CD8-positive, alpha-beta memory T cell (primary cell): Measurements from ENCODE around the gene KIZ. TPM values are rescaled to one million over a fixed set of nuclear protein-coding genes. Genes with fewer than 3 reads are reported as not detected.

Experiments
- CTCF ChIA-PET: fragments of 350-600 bp; sonication (Branson Sonifier 250); formaldehyde crosslinking; loops from one replicate; lab custom pipeline; 2021; ENCODE audit warnings: antibody characterized with exemption; lab: Charles Lee
- POLR2A ChIA-PET: fragments of 350-600 bp; sonication (Branson Sonifier 250); formaldehyde crosslinking; loops from one replicate; lab custom pipeline; 2021; ENCODE audit warnings: antibody characterized with exemption; lab: Charles Lee
- DNase-seq, 5 donors: peaks; one replicate each; pipeline versions ENCODE4 v3.0.0 to v3.0.0-alpha.2; 2020 to 2022; ENCODE audit warnings: mixed read lengths in 1 of 5
- H3K27ac ChIP-seq: one replicate; pipeline ENCODE4 v1.7.0; 2013; ENCODE audit warnings: low read depth, mild to moderate bottlenecking, low read length, moderate library complexity
- H3K27me3 ChIP-seq: 2 replicates; pipeline ENCODE4 v1.7.0; 2013; ENCODE audit warnings: low read length, mild to moderate bottlenecking; ENCODE audit not compliant: insufficient read depth, poor library complexity, severe bottlenecking
- H3K36me3 ChIP-seq: 2 replicates; pipeline ENCODE4 v1.7.0; 2013; ENCODE audit warnings: mild to moderate bottlenecking, low read length, moderate library complexity; ENCODE audit not compliant: insufficient read depth
- H3K4me1 ChIP-seq: 2 replicates; pipeline ENCODE4 v1.7.0; 2013; ENCODE audit warnings: mild to moderate bottlenecking, low read length, moderate library complexity; ENCODE audit not compliant: insufficient read depth
- H3K4me3 ChIP-seq: 2 replicates; pipeline ENCODE4 v1.7.0; 2013; ENCODE audit warnings: mild to moderate bottlenecking, low read length
- H3K9me3 ChIP-seq: 2 replicates; pipeline ENCODE4 v1.7.0; 2013; ENCODE audit warnings: mild to moderate bottlenecking, low read length
- H3K27ac Mint-ChIP-seq, 8 donors: one replicate each; pipeline ENCODE4 v1.8.0; 2020 to 2021; ENCODE audit warnings: mixed read lengths in 8 of 8, mild to moderate bottlenecking in 6 of 8, inconsistent platforms in 3 of 8, moderate library complexity in 3 of 8
- H3K27me3 Mint-ChIP-seq, 2 donors: one replicate each; pipeline ENCODE4 v1.8.0; 2020 to 2021; ENCODE audit warnings: mixed read lengths in 2 of 2, mild to moderate bottlenecking in 1 of 2, moderate library complexity in 1 of 2
- H3K36me3 Mint-ChIP-seq, 3 donors: one replicate each; pipeline ENCODE4 v1.8.0; 2020 to 2021; ENCODE audit warnings: mixed read lengths in 3 of 3, inconsistent platforms in 1 of 3, mild to moderate bottlenecking in 1 of 3
- H3K4me1 Mint-ChIP-seq, 3 donors: one replicate each; pipeline ENCODE4 v1.8.0; 2020 to 2021; ENCODE audit warnings: mixed read lengths in 3 of 3, inconsistent platforms in 1 of 3, mild to moderate bottlenecking in 1 of 3
- H3K4me3 Mint-ChIP-seq, 7 donors: one replicate each; pipeline ENCODE4 v1.8.0; 2020 to 2021; ENCODE audit warnings: mixed read lengths in 7 of 7, mild to moderate bottlenecking in 6 of 7, moderate library complexity in 4 of 7, inconsistent platforms in 2 of 7
- H3K9me3 Mint-ChIP-seq, 5 donors: one replicate each; pipeline ENCODE4 v1.8.0; 2020 to 2022; ENCODE audit warnings: mixed read lengths in 5 of 5, mild to moderate bottlenecking in 3 of 5, moderate library complexity in 2 of 5, inconsistent platforms in 1 of 5
- polyA plus RNA-seq: library from polyadenylated mRNA; unstranded; fragments of 300-500 nt; fragmentation: Illumina TruSeq; gene quantifications from one replicate; pipeline ENCODE4 v1.2.3, GENCODE V29; 2021
- total RNA-seq, 2 experiments: library from RNA; stranded (reverse); gene quantifications; one replicate each; pipeline ENCODE4 v1.2.3, GENCODE V29; 2021

The KIZ gene
- total and polyA plus RNA-seq, 3 experiments from 2014 or later = 9.7 to 20.5 (median 13.3) TPM

GRCh38 chr20:21133917-21134622 is 8.2 kb downstream of the KIZ start:
- no peak overlapping the region for H3K27ac ChIP-seq
- no peak for DNase-seq
- peaks cover 0 to 2% of the 10 kb centered on the region in 2 donors for H3K27me3 Mint-ChIP-seq
- H3K36me3 ChIP-seq = peaks cover 11% of the 10 kb centered on the region
- H3K4me1 ChIP-seq = no peaks in the 10 kb centered on the region
- no peaks in the 10 kb centered on the region for H3K9me3 Mint-ChIP-seq
- peaks cover 9 to 73% (median 27%) of the 10 kb centered on the region in 3 donors for H3K36me3 Mint-ChIP-seq
- H3K4me3 ChIP-seq = no peak overlapping the region
- peak overlapping the region in 1 of 8 donors; percentile 69 for H3K27ac Mint-ChIP-seq
- ChIA-PET CTCF (no interaction called here), POLR2A (no interaction called here)
- no peak overlapping the region for H3K4me3 Mint-ChIP-seq
- H3K27me3 ChIP-seq = no peaks in the 10 kb centered on the region
- H3K9me3 ChIP-seq = no peaks in the 10 kb centered on the region
- peaks cover 2 to 13% (median 7%) of the 10 kb centered on the region in 3 donors for H3K4me1 Mint-ChIP-seq

- no peak overlapping the region for H3K27ac Mint-ChIP-seq
- CTCF ChIA-PET = no interaction called here
- POLR2A ChIA-PET = no interaction called here
- H3K27ac ChIP-seq = no peak overlapping the region
- no peak overlapping the region for H3K4me3 ChIP-seq
- H3K27me3 Mint-ChIP-seq = peaks cover 0 to 2% of the 10 kb centered on the region in 2 donors
- no peaks in the 10 kb centered on the region for H3K4me1 ChIP-seq
- DNase-seq = no peak
- H3K36me3 ChIP-seq = peaks cover 11% of the 10 kb centered on the region
- H3K4me3 Mint-ChIP-seq = no peak overlapping the region
- peaks cover 0 to 9% (median 2%) of the 10 kb centered on the region in 3 donors for H3K4me1 Mint-ChIP-seq
- peaks cover 9 to 80% (median 32%) of the 10 kb centered on the region in 3 donors for H3K36me3 Mint-ChIP-seq
- no peaks in the 10 kb centered on the region for H3K27me3 ChIP-seq
- no peaks in the 10 kb centered on the region for H3K9me3 ChIP-seq
- no peaks in the 10 kb centered on the region for H3K9me3 Mint-ChIP-seq
Measured at GRCh38 chr20:21134883-21135493, 9.1 kb downstream of the KIZ start.

- H3K4me1 ChIP-seq = no peaks in the 10 kb centered on the region
- H3K27me3 Mint-ChIP-seq = peaks cover 0 to 2% of the 10 kb centered on the region in 2 donors
- H3K4me3 ChIP-seq = no peak overlapping the region
- no peaks in the 10 kb centered on the region for H3K9me3 ChIP-seq
- no peaks in the 10 kb centered on the region for H3K27me3 ChIP-seq
- H3K4me3 Mint-ChIP-seq = no peak overlapping the region
- DNase-seq = no peak
- H3K36me3 Mint-ChIP-seq = peaks cover 9 to 80% (median 32%) of the 10 kb centered on the region in 3 donors
- ChIA-PET CTCF (no interaction called here), POLR2A (no interaction called here)
- H3K27ac ChIP-seq = no peak overlapping the region
- no peaks in the 10 kb centered on the region for H3K9me3 Mint-ChIP-seq
- peaks cover 0 to 6% (median 0%) of the 10 kb centered on the region in 3 donors for H3K4me1 Mint-ChIP-seq
- H3K27ac Mint-ChIP-seq = no peak overlapping the region
- H3K36me3 ChIP-seq = peaks cover 11% of the 10 kb centered on the region
Measured at GRCh38 chr20:21136015-21136732, 10.3 kb downstream of the KIZ start.

- no peak overlapping the region for H3K27ac Mint-ChIP-seq
- POLR2A ChIA-PET = no interaction called here
- H3K9me3 ChIP-seq = no peaks in the 10 kb centered on the region
Measured at GRCh38 chr20:21137078-21137477, 11.2 kb downstream of the KIZ start.

GRCh38 chr20:21139881-21140566 is 14.1 kb downstream of the KIZ start:
- Mint-ChIP-seq H3K27ac (no peak overlapping the region), H3K27me3 (peaks cover 0 to 2% of the 10 kb centered on the region in 2 donors), H3K4me1 (no peaks in the 10 kb centered on the region), H3K9me3 (no peaks in the 10 kb centered on the region), H3K36me3 (peaks cover 5 to 64% (median 29%) of the 10 kb centered on the region in 3 donors), H3K4me3 (no peak overlapping the region)
- Histone ChIP-seq H3K27me3 (no peaks in the 10 kb centered on the region), H3K4me3 (no peak overlapping the region), H3K4me1 (no peaks in the 10 kb centered on the region), H3K36me3 (peaks cover 8% of the 10 kb centered on the region), H3K9me3 (no peaks in the 10 kb centered on the region), H3K27ac (no peak overlapping the region)
- no peak for DNase-seq
- POLR2A ChIA-PET = no interaction called here
- CTCF ChIA-PET = no interaction called here

More at GRCh38 chr20:21137078-21137477, 11.2 kb downstream of the KIZ start:
- Mint-ChIP-seq H3K4me3 (no peak overlapping the region), H3K36me3 (peaks cover 9 to 79% (median 29%) of the 10 kb centered on the region in 3 donors), H3K9me3 (no peaks in the 10 kb centered on the region), H3K4me1 (peaks cover 0 to 6% (median 0%) of the 10 kb centered on the region in 3 donors), H3K27me3 (peaks cover 0 to 2% of the 10 kb centered on the region in 2 donors)
- Histone ChIP-seq H3K36me3 (peaks cover 11% of the 10 kb centered on the region), H3K4me1 (no peaks in the 10 kb centered on the region), H3K27ac (no peak overlapping the region), H3K27me3 (no peaks in the 10 kb centered on the region), H3K4me3 (no peak overlapping the region)
- DNase-seq = no peak
- CTCF ChIA-PET = no interaction called here

- Histone ChIP-seq H3K27ac (no peak overlapping the region), H3K4me3 (no peak overlapping the region), H3K36me3 (peaks cover 7% of the 10 kb centered on the region), H3K27me3 (no peaks in the 10 kb centered on the region), H3K9me3 (no peaks in the 10 kb centered on the region), H3K4me1 (no peaks in the 10 kb centered on the region)
- Mint-ChIP-seq H3K9me3 (no peaks in the 10 kb centered on the region), H3K36me3 (peaks cover 5 to 62% (median 26%) of the 10 kb centered on the region in 3 donors), H3K4me3 (no peak overlapping the region), H3K27ac (peak overlapping the region in 1 of 8 donors; percentile 33), H3K27me3 (peaks cover 0 to 2% of the 10 kb centered on the region in 2 donors), H3K4me1 (no peaks in the 10 kb centered on the region)
- ChIA-PET POLR2A (no interaction called here), CTCF (no interaction called here)
- no peak for DNase-seq
Measured at GRCh38 chr20:21141825-21142224, 15.9 kb downstream of the KIZ start.

- Histone ChIP-seq H3K36me3 (no peaks in the 10 kb centered on the region), H3K4me1 (no peaks in the 10 kb centered on the region), H3K27ac (no peak overlapping the region), H3K4me3 (no peak overlapping the region), H3K9me3 (no peaks in the 10 kb centered on the region), H3K27me3 (no peaks in the 10 kb centered on the region)
- no peak for DNase-seq
- CTCF ChIA-PET = no interaction called here
- POLR2A ChIA-PET = no interaction called here
- peaks cover 0 to 58% (median 27%) of the 10 kb centered on the region in 3 donors for H3K36me3 Mint-ChIP-seq
- H3K4me1 Mint-ChIP-seq = no peaks in the 10 kb centered on the region
- no peak overlapping the region for H3K4me3 Mint-ChIP-seq
- H3K9me3 Mint-ChIP-seq = no peaks in the 10 kb centered on the region
- peak overlapping the region in 1 of 8 donors; percentile 6 for H3K27ac Mint-ChIP-seq
- no peaks in the 10 kb centered on the region for H3K27me3 Mint-ChIP-seq
Measured at GRCh38 chr20:21143194-21143890, 17.5 kb downstream of the KIZ start.
